Skin epidermis (tissue), 12 donors: ENCODE results near the gene RGS3.
A peak's percentile ranks its signal among the peaks of the same experiment; 100 is the strongest.

ENCODE experiments used
- H3K27ac ChIP-seq, 21 experiments: fragments of 200-600 bp; sonication (generic) in 11 of 21; one replicate each; pipeline ENCODE4 v1.5.0; 2020; ENCODE audit warnings: mild to moderate bottlenecking in 3 of 21, inconsistent platforms in 2 of 21, moderate library complexity in 2 of 21
- H3K4me3 ChIP-seq, 7 experiments: fragments of 200-600 bp; sonication (generic) in 2 of 7; one replicate each; pipeline ENCODE4 v1.5.0; 2020; ENCODE audit warnings: inconsistent platforms in 2 of 7, mild to moderate bottlenecking in 2 of 7, moderate library complexity in 1 of 7

The RGS3 gene

GRCh38 chr9:113563826-113564497 lies 100.4 kb downstream of the RGS3 start:
- Histone ChIP-seq H3K4me3 (no peak overlapping the region), H3K27ac (peak overlapping the region in 9 of 21 experiments; percentile 41 to 81 (median 71))

GRCh38 chr9:113564498-113565237 lies 101.1 kb downstream of the RGS3 start:
- peak overlapping the region; percentile 20 to 41 (median 26) for H3K4me3 ChIP-seq
- peak overlapping the region in 20 of 21 experiments; percentile 40 to 84 (median 70) for H3K27ac ChIP-seq

- Histone ChIP-seq H3K27ac (peak overlapping the region in 19 of 21 experiments; percentile 31 to 84 (median 69)), H3K4me3 (peak overlapping the region; percentile 20 to 41 (median 26))
Measured at GRCh38 chr9:113566016-113566711, 102.6 kb downstream of the RGS3 start.

- no peak overlapping the region for H3K4me3 ChIP-seq
- H3K27ac ChIP-seq = peak overlapping the region in 12 of 21 experiments; percentile 4 to 84 (median 57)
Measured at GRCh38 chr9:113566712-113567071, 103.2 kb downstream of the RGS3 start.

GRCh38 chr9:113567361-113568080 lies 104.0 kb downstream of the RGS3 start:
- Histone ChIP-seq H3K4me3 (no peak overlapping the region), H3K27ac (peak overlapping the region in 2 of 21 experiments; percentile 10 to 27)

- Histone ChIP-seq H3K4me3 (no peak overlapping the region), H3K27ac (no peak overlapping the region)
Measured at GRCh38 chr9:113568081-113568435, 104.5 kb downstream of the RGS3 start.

GRCh38 chr9:113568571-113569321 lies 105.2 kb downstream of the RGS3 start:
- H3K4me3 ChIP-seq = no peak overlapping the region
- H3K27ac ChIP-seq = peak overlapping the region in 1 of 21 experiments; percentile 10

GRCh38 chr9:113569472-113570060 lies 106.0 kb downstream of the RGS3 start:
- no peak overlapping the region for H3K4me3 ChIP-seq
- no peak overlapping the region for H3K27ac ChIP-seq

- Histone ChIP-seq H3K4me3 (no peak overlapping the region), H3K27ac (no peak overlapping the region)
Measured at GRCh38 chr9:113570106-113570505, 106.6 kb downstream of the RGS3 start.

GRCh38 chr9:113570749-113571711 lies 107.5 kb downstream of the RGS3 start:
- Histone ChIP-seq H3K4me3 (no peak overlapping the region), H3K27ac (peak overlapping the region in 1 of 21 experiments; percentile 6)

GRCh38 chr9:113572076-113572861 lies 108.7 kb downstream of the RGS3 start:
- peak overlapping the region in 2 of 21 experiments; percentile 32 to 70 for H3K27ac ChIP-seq
- H3K4me3 ChIP-seq = no peak overlapping the region

GRCh38 chr9:113573046-113573958 lies 109.8 kb downstream of the RGS3 start:
- Histone ChIP-seq H3K27ac (peak overlapping the region in 3 of 21 experiments; percentile 1 to 70 (median 32)), H3K4me3 (no peak overlapping the region)

- Histone ChIP-seq H3K4me3 (no peak overlapping the region), H3K27ac (peak overlapping the region in 2 of 21 experiments; percentile 16 to 70)
Measured at GRCh38 chr9:113573959-113574352, 110.4 kb downstream of the RGS3 start.

GRCh38 chr9:113574441-113575262 lies 111.1 kb downstream of the RGS3 start:
- peak overlapping the region in 11 of 21 experiments; percentile 16 to 70 (median 61) for H3K27ac ChIP-seq
- H3K4me3 ChIP-seq = no peak overlapping the region
